Smooth muscle cell (in vitro differentiated cells): ENCODE results near the gene FOXP1. TPM values are rescaled to one million over a fixed set of nuclear protein-coding genes. Genes with fewer than 3 reads are reported as not detected.

Experiments used
- DNase-seq: peaks from one replicate; lab custom pipeline; 2025; ENCODE audit not compliant: unreplicated experiment; lab: John Stamatoyannopoulos, UW
- H2AFZ ChIP-seq: fragments of 200-600 bp; sonication (generic); 2 replicates; pipeline ENCODE4 v1.6.0; 2016; ENCODE audit warnings: antibody characterized with exemption, low read depth, mild to moderate bottlenecking
- H3F3A ChIP-seq: fragments of 200-600 bp; sonication (generic); 2 replicates; pipeline ENCODE4 v1.6.0; 2017; ENCODE audit warnings: antibody characterized with exemption, low read depth
- H3K27ac ChIP-seq: fragments of 200-600 bp; sonication (generic); 2 replicates; pipeline ENCODE4 v1.5.1; 2016; ENCODE audit warnings: low read depth, mild to moderate bottlenecking
- H3K27me3 ChIP-seq: fragments of 200-600 bp; sonication (generic); 2 replicates; pipeline ENCODE4 v1.6.1; 2016; ENCODE audit warnings: low read depth, mild to moderate bottlenecking
- H3K36me3 ChIP-seq: fragments of 200-600 bp; sonication (generic); 2 replicates; pipeline ENCODE4 v1.5.1; 2016; ENCODE audit warnings: low read depth
- H3K4me1 ChIP-seq: fragments of 200-600 bp; sonication (generic); 2 replicates; pipeline ENCODE4 v1.5.1; 2016; ENCODE audit warnings: low read depth
- H3K4me2 ChIP-seq: fragments of 200-600 bp; sonication (generic); 2 replicates; pipeline ENCODE4 v1.6.0; 2016; ENCODE audit warnings: mild to moderate bottlenecking
- H3K4me3 ChIP-seq: fragments of 200-600 bp; sonication (generic); 2 replicates; pipeline ENCODE4 v1.5.1; 2016; ENCODE audit warnings: mild to moderate bottlenecking
- H3K79me2 ChIP-seq: fragments of 200-600 bp; sonication (generic); 2 replicates; pipeline ENCODE4 v1.6.0; 2016; ENCODE audit warnings: low read depth, mild to moderate bottlenecking
- H3K9ac ChIP-seq: fragments of 200-600 bp; sonication (generic); 2 replicates; pipeline ENCODE4 v1.6.0; 2016; ENCODE audit warnings: low read depth
- H3K9me3 ChIP-seq: fragments of 200-600 bp; sonication (generic); replicated peaks from 2 replicates; pipeline ENCODE4 v1.5.1; 2016; ENCODE audit warnings: low read depth
- H4K20me1 ChIP-seq: fragments of 200-600 bp; sonication (generic); 2 replicates; pipeline ENCODE4 v1.6.0; 2016; ENCODE audit warnings: low read depth
- WGBS: methylation state at CpG from one replicate; pipeline ENCODE4 v1.1.7; 2016; ENCODE audit warnings: low lambda C conversion rate; 5-methylcytosine and 5-hydroxymethylcytosine counted together
- polyA plus RNA-seq: library from polyadenylated mRNA; unstranded; fragments of >200 nt; fragmentation: Nextera tagmentation; extraction: Ambion mirVana; gene quantifications from 2 replicates; pipeline ENCODE4 v1.2.1, GENCODE V29; 2016
- total RNA-seq: library from RNA; depleted of rRNA; stranded (reverse); fragments of >200 nt; gene quantifications from 2 replicates; pipeline ENCODE4 v1.2.3, GENCODE V29; 2014
- TF ChIP-seq, protein P1 (sequence below): fragments of 200-600 bp; sonication (generic); IDR thresholded peaks from 2 replicates; pipeline ENCODE4 v1.5.1; 2017; ENCODE audit warnings: borderline replicate concordance, mild to moderate bottlenecking, antibody characterized with exemption; ENCODE audit not compliant: insufficient read depth, poor library complexity, severe bottlenecking

FOXP1 gene
- total and polyA plus RNA-seq, 2 experiments from 2014 or later = 40.9 to 68.0 TPM

DNA sequence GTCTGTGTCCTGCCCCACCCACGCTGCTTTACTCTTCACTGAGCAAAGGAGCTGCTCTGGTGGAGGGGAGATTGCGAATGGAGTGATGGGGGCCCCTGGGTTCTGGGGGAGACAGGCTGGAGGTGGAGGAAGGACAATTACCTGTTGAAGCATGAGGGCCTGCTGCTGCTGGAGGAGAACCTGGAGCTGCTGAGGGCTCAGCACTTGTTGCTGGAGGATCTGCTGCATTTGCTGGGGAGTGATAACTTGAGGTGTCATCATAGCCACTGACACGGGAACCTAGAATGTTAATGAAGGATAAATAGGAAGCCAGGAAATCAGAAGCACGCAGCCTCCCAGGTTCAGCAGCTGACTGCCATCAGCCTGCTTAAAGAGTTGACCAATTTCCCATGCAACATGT is 530.0 kb downstream of the FOXP1 start:
- H2AFZ ChIP-seq = no peak overlapping the region
- H4K20me1 ChIP-seq = peaks cover 97% of the 10 kb centered on the region
- peaks cover 31% of the 10 kb centered on the region for H3K4me1 ChIP-seq
- TF ChIP-seq, protein P1, sequence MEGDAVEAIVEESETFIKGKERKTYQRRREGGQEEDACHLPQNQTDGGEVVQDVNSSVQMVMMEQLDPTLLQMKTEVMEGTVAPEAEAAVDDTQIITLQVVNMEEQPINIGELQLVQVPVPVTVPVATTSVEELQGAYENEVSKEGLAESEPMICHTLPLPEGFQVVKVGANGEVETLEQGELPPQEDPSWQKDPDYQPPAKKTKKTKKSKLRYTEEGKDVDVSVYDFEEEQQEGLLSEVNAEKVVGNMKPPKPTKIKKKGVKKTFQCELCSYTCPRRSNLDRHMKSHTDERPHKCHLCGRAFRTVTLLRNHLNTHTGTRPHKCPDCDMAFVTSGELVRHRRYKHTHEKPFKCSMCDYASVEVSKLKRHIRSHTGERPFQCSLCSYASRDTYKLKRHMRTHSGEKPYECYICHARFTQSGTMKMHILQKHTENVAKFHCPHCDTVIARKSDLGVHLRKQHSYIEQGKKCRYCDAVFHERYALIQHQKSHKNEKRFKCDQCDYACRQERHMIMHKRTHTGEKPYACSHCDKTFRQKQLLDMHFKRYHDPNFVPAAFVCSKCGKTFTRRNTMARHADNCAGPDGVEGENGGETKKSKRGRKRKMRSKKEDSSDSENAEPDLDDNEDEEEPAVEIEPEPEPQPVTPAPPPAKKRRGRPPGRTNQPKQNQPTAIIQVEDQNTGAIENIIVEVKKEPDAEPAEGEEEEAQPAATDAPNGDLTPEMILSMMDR = no peak
- DNase-seq = no peak
- no peak overlapping the region for H3K4me3 ChIP-seq
- H3K36me3 ChIP-seq = no peaks in the 10 kb centered on the region
- no peaks in the 10 kb centered on the region for H3K9me3 ChIP-seq
- WGBS = 97% methylated on average over 4 of the region's 4 CpGs
- no peak overlapping the region for H3K9ac ChIP-seq
- H3K79me2 ChIP-seq = peaks cover 19% of the 10 kb centered on the region
- no peak overlapping the region for H3K4me2 ChIP-seq
- H3K27ac ChIP-seq = no peak overlapping the region
- H3F3A ChIP-seq = peaks cover 12% of the 10 kb centered on the region
- no peaks in the 10 kb centered on the region for H3K27me3 ChIP-seq

DNA sequence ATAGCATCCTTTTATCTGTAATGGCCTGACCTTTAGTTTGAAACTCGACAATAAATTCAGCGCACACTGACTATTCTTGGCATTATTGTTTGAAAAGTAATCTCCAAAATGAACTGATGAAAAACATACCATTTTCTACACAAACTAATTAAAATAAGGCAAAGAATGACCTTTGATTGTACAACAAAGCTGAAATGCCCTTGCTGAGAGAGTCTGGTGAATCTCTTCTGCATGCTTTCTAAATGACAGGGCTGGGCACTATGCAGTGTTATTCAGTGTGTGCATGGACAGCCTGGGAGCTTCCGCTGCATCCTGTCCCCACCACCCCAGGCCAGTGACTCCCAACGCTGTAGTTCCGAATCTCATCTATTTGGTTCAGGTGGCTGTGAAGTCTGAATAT is 530.8 kb downstream of the FOXP1 start:
- peaks cover 37% of the 10 kb centered on the region for H3K4me1 ChIP-seq
- no peak for DNase-seq
- H3K4me2 ChIP-seq = peak overlapping the region; percentile 58
- H2AFZ ChIP-seq = no peak overlapping the region
- no peak overlapping the region for H3K9ac ChIP-seq
- H3K27me3 ChIP-seq = no peaks in the 10 kb centered on the region
- TF ChIP-seq, protein P1 = no peak
- peaks cover 11% of the 10 kb centered on the region for H3K79me2 ChIP-seq
- peak overlapping the region; percentile 4 for H3K27ac ChIP-seq
- peaks cover 12% of the 10 kb centered on the region for H3F3A ChIP-seq
- WGBS = 68% methylated on average over 5 of the region's 5 CpGs
- no peaks in the 10 kb centered on the region for H3K36me3 ChIP-seq
- peaks cover 95% of the 10 kb centered on the region for H4K20me1 ChIP-seq
- H3K4me3 ChIP-seq = no peak overlapping the region
- H3K9me3 ChIP-seq = no peaks in the 10 kb centered on the region

DNA sequence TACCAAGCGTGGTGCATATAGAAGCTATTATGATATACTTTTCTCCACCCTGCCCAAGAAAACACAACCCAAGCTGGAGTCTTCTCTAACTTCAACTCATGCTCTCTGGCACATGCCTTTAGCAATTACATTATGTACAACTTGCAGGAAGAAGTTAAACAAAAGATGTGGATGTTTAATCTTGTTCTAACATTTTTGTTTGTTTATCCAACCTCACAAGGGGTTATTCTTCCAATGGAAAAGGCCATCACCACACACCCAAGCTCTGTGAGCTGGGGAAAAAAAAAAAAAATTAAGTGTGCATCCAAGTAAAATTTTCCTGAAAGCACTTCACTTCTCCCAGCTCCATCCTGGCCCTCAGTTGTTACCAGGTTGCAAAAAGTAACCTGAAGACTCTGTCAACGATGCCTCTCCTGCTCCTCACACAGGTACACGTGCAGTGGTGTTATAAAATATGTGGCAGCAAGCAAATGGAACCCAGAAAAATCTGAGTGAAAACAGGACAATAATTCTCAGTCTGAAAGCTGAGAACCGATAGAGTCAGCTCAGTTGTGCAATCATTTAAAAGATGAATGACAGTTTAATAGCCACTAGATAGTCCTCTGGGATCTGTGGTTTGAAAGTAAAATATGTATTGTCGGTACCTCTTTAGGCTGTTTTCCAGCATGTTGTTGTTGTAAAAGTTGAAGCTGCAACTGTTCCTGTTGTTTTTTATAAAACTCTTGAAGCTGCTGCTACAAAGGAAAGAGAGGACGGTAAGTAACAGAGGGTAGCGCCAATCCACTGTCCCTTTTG is 531.4 kb downstream of the FOXP1 start:
- Histone ChIP-seq H3K36me3 (no peaks in the 10 kb centered on the region), H2AFZ (no peak overlapping the region), H3K27ac (peak overlapping the region; percentile 4), H3F3A (peaks cover 12% of the 10 kb centered on the region), H3K9me3 (no peaks in the 10 kb centered on the region), H3K9ac (no peak overlapping the region), H3K4me2 (peak overlapping the region; percentile 58), H4K20me1 (peaks cover 96% of the 10 kb centered on the region), H3K4me1 (peaks cover 42% of the 10 kb centered on the region), H3K4me3 (no peak overlapping the region), H3K79me2 (peaks cover 6% of the 10 kb centered on the region), H3K27me3 (no peaks in the 10 kb centered on the region)
- WGBS = 57% methylated on average over 7 of the region's 7 CpGs
- TF ChIP-seq, protein P1 = no peak
- DNase-seq = no peak

GRCh38 chr3:71051259-71051595 is 532.3 kb downstream of the FOXP1 start:
- no peaks in the 10 kb centered on the region for H3K27me3 ChIP-seq
- H3K9me3 ChIP-seq = no peaks in the 10 kb centered on the region
- H3K36me3 ChIP-seq = peaks cover 2% of the 10 kb centered on the region
- 45% methylated on average over 5 of the region's 5 CpGs for WGBS
- peaks cover 6% of the 10 kb centered on the region for H3K79me2 ChIP-seq
- peak overlapping the region; percentile 78 for H3K27ac ChIP-seq
- no peak overlapping the region for H3K4me3 ChIP-seq
- peak overlapping the region; percentile 58 for H3K4me2 ChIP-seq
- peaks cover 12% of the 10 kb centered on the region for H3F3A ChIP-seq
- no peak for DNase-seq
- H3K4me1 ChIP-seq = peaks cover 34% of the 10 kb centered on the region
- TF ChIP-seq, protein P1 = no peak
- peaks cover 88% of the 10 kb centered on the region for H4K20me1 ChIP-seq
- no peak overlapping the region for H2AFZ ChIP-seq
- H3K9ac ChIP-seq = no peak overlapping the region
